Activated T-cell treated with anti-CD3 and anti-CD28 coated beads for 4 hours (primary cell): ENCODE data around the gene TTLL13.
"Not testable (repeated sequence)": the region's sequence is repeated elsewhere in the genome, so short reads cannot be mapped to it uniquely, and the experiment has no call there.

ENCODE experiments used
- DNase-seq: peaks from one replicate; pipeline ENCODE4 v3.0.0-alpha.2; 2020

The TTLL13 gene

GRCh38 chr15:90291679-90292356 is 42.5 kb downstream of the TTLL13 start:
- DNase-seq = no peak

GRCh38 chr15:90293040-90293810 is 43.9 kb downstream of the TTLL13 start:
- peak; percentile 66 for DNase-seq

- no peak for DNase-seq
Measured at GRCh38 chr15:90294159-90294558, 44.8 kb downstream of the TTLL13 start.

GRCh38 chr15:90294601-90295269 is 45.4 kb downstream of the TTLL13 start:
- no peak for DNase-seq

- no peak for DNase-seq
Measured at GRCh38 chr15:90295270-90295648, 45.9 kb downstream of the TTLL13 start.

GRCh38 chr15:90296316-90296884 is 47.0 kb downstream of the TTLL13 start:
- not testable (repeated sequence) for DNase-seq

GRCh38 chr15:90297021-90297420 is 47.7 kb downstream of the TTLL13 start:
- no peak for DNase-seq

GRCh38 chr15:90300541-90300940 is 51.2 kb downstream of the TTLL13 start:
- DNase-seq = no peak

- DNase-seq = peak; percentile 21
Measured at GRCh38 chr15:90300988-90301706, 51.8 kb downstream of the TTLL13 start.

- no peak for DNase-seq
Measured at GRCh38 chr15:90301707-90302300, 52.4 kb downstream of the TTLL13 start.

GRCh38 chr15:90305355-90305754 is 56.0 kb downstream of the TTLL13 start:
- DNase-seq = not testable (repeated sequence)

GRCh38 chr15:90305932-90306331 is 56.6 kb downstream of the TTLL13 start:
- DNase-seq = no peak

- DNase-seq = no peak
Measured at GRCh38 chr15:90306560-90306959, 57.2 kb downstream of the TTLL13 start.

- DNase-seq = no peak
Measured at GRCh38 chr15:90307661-90308060, 58.3 kb downstream of the TTLL13 start.

- DNase-seq = no peak
Measured at GRCh38 chr15:90309020-90309419, 59.7 kb downstream of the TTLL13 start.
